ENCODE data around the gene SPEN.
A peak's percentile ranks its signal among the peaks of the same experiment; 100 is the strongest.
"Not testable (repeated sequence)": the region's sequence is repeated elsewhere in the genome, so short reads cannot be mapped to it uniquely, and the experiment has no call there.

Gene SPEN

GRCh38 chr1:15856888-15857287 lies 9.4 kb downstream of the SPEN start:
- no peak for DNase-seq

- no peak for DNase-seq
Measured at GRCh38 chr1:15858069-15858670, 10.7 kb downstream of the SPEN start.

- DNase-seq = no peak
Measured at GRCh38 chr1:15858672-15859372, 11.3 kb downstream of the SPEN start.

- DNase-seq = no peak
Measured at GRCh38 chr1:15863156-15863901, 15.8 kb downstream of the SPEN start.

- no peak for DNase-seq
Measured at GRCh38 chr1:15866721-15867201, 19.3 kb downstream of the SPEN start.

- DNase-seq = no peak
Measured at GRCh38 chr1:15867288-15867687, 19.8 kb downstream of the SPEN start.

GRCh38 chr1:15869413-15869812 lies 21.9 kb downstream of the SPEN start:
- no peak for DNase-seq

- DNase-seq = no peak
Measured at GRCh38 chr1:15870421-15870820, 22.9 kb downstream of the SPEN start.

- DNase-seq = no peak
Measured at GRCh38 chr1:15874471-15874870, 27.0 kb downstream of the SPEN start.

- no peak for DNase-seq
Measured at GRCh38 chr1:15876357-15877055, 29.0 kb downstream of the SPEN start.

- DNase-seq = no peak
Measured at GRCh38 chr1:15881961-15882360, 34.5 kb downstream of the SPEN start.

- no peak for DNase-seq
Measured at GRCh38 chr1:15882665-15883064, 35.2 kb downstream of the SPEN start.

- DNase-seq = no peak
Measured at GRCh38 chr1:15883326-15883725, 35.8 kb downstream of the SPEN start.

- no peak for DNase-seq
Measured at GRCh38 chr1:15884477-15884876, 37.0 kb downstream of the SPEN start.

GRCh38 chr1:15885269-15885668 lies 37.8 kb downstream of the SPEN start:
- DNase-seq = no peak

- DNase-seq = peak; percentile 98
Measured at GRCh38 chr1:15885701-15886610, 38.4 kb downstream of the SPEN start.

GRCh38 chr1:15886611-15887167 lies 39.2 kb downstream of the SPEN start:
- no peak for DNase-seq

GRCh38 chr1:15892857-15893599 lies 45.5 kb downstream of the SPEN start:
- DNase-seq = not testable (repeated sequence)

- no peak for DNase-seq
Measured at GRCh38 chr1:15895233-15895632, 47.7 kb downstream of the SPEN start.

- DNase-seq = not testable (repeated sequence)
Measured at GRCh38 chr1:15896841-15897610, 49.5 kb downstream of the SPEN start.
